DMS79 treated with DMSO at 0.1 percent for 48 hours (cell line): Measurements from ENCODE around the gene AREG.
A peak's percentile ranks its signal among the peaks of the same experiment; 100 is the strongest.

ENCODE experiments used
- DNase-seq: peaks from one replicate; lab custom pipeline; 2025; lab: John Stamatoyannopoulos, UW

Gene AREG

DNA sequence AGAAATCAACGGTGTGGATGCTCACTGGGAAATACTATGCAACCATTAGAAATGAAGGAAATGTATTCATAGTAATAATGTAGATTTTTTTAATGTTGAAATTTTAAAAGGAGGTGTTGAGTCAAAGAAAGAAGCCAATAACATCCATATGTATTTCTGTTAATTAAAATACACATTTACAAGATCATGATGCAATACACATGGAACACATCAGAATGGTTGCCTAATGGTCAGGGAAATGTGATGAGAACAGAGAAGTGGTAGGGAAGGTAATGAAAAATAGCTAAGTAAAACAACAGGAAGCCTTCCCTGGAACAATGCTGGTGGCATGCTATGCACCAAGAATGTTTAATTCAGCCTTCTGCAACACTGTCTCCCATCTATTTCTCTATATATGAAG is 18.2 kb downstream of the AREG start:
- DNase-seq: no peak

DNA sequence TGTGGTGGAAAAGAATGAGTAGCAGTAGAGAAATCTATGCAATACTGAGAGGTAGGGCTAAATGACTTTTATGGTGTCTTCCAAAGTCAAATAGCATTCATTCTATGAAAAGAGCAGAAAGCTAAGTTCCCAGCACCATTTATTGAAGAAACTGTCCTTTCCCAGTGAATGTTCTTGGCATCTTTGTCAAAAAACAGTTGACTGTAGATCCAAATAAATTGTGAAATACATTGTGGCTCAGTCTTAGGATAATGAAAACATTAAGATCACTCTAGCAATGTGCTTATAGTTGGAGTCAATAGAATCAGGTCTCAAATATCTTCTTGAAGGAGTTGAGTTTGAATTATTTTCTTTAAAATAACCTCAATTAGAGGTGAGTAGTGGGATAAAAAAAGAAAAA is 19.4 kb downstream of the AREG start:
- DNase-seq: no peak

DNA sequence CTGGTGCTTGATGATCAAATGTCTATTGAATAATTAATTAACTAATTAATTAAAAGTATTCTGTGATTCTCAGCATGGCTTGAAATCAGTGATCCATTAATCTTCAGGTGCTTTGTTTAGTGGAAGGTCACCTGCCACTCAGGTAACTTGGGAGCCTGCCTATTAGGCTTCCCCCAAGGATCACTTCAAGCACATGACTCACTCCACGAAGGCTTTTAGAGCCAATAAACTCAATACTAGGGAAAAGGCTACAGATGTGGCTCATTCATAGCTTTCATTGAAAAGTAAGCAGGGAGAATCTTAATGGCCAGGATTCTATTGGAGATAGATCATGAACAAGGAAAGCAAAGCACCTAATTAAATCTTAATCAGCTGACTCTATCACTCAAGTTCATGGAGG is 21.3 kb downstream of the AREG start:
- DNase-seq: peak; percentile 82

DNA sequence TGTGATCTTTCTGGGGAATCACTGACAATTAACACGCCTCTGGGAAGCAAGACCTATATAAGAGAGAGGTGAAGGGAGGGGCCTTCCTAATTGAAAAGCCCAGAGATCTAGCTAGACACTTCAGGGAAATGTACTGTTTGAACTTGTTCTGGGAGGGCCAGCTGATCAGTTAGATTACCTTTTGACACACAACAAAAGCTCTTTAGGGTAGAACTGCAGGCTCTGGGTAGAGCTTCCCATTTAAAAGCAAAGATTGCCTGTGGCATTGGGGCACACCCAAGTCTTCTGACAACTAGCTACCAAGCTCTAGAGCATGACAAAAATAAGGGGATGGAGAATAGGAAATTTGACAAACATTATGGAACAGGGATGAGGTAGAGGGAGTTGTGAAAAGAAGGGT is 26.3 kb downstream of the AREG start:
- DNase-seq: no peak

DNA sequence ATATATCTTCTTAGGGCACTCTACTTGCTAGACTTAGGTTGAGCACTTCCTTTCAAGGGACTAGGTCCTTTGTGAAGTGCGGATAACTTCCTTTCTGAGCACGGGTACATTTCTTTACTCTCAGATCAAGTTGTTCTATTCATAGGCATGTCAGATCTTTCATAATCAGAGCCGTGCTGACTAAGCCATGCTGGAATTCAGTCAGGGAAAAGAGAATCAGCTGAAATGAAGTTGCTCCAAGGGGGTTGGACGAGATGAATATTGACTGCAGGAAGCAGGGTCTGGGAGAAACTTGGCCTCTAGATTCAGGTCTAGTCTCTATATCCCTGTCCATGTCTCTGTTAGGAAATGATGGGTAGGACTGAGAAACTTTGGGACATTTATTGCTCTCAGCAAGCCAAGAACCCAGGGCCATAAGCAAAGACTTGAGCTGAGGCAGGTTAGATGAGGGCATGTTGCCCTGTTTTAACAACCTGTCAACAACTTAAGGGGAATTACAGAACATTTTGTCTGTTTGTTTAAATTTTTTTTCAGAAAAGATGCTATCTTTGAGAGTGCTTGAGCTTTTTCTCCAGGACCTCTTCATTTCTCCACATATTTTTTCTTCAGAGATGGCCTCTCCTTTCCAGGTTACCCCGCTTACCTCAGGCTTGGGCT is 28.3 kb downstream of the AREG start:
- DNase-seq: no peak

DNA sequence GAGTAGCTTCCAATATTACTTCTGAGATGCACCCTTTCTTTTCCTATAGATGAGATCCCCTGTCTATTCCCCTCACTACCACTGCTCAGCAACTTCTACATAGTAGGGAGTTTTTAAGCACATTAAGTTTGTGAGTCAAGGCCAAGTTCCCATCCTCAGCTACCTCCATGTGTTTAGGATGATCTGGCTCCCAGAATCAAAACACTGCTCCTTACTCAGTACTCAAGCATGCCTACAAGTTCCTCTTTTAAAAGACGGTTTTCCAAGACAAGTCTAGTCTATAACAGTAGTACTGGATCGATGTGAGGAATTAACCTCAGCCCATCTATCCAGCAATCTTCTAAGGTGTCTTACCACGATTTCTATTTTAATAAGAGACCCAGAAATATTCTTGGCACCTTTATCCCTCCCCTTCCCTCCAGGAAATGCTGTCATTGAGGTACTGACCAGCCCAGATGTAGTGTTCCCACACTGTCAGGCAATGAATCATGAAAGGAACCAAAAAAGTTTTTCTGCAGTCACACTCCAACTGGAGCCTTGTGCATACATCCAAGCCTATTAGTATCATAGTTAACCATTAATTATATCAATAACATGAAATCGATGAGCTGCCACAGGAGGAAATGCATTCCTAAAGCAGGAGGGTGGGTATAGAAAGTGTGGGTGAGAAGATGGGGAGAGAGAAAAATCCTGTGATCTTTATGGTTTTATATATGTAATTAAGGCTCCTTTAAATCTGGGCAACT is 29.6 kb downstream of the AREG start:
- DNase-seq: no peak

DNA sequence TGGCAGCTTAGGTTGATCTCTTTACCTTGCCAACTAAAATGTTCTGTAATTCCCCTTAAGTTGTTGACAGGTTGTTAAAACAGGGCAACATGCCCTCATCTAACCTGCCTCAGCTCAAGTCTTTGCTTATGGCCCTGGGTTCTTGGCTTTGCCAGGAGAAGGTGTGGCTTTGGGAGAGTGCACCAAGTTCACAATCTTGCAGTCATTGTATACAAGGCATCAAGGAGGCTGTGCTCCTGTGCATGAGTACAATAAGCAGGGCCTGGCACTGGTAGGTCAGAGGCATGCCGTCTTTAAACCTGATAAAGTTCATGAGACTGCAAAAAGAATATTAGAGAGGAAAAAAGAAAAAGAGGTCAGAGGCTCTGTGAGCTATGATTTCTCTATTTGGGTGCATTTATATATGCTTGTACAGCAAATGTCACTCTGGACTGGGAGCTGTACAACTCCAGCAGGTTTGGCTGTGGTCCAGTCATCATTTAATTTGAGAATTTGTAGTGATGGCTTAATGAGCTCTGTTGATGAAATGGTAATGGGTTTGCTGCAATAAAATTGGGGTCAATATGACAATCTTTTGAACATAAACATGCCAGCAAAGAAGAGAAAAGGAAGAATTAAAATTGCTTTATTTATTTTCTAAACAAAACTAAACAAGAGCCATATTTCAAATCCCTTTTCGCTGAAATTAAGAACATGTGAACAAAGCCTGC is 30.3 kb downstream of the AREG start:
- DNase-seq: no peak

DNA sequence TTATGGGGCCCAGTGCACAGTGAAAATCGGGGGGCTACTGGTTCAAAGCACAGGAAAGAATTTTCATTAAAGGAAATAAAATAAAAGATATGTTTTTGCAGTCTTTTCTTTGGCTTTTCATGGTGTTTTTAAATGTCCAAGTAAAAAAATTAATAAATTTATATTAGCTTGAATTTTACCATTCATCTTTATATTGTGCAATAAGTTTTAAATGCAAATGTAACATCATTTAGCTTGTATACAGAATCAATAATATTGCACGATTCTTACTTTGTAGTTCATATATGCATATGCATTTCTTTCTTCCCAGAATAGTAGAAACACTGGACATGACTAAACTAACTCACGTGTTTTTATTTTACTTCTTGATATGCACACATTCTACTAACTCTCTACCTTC is 31.0 kb downstream of the AREG start:
- no peak for DNase-seq

DNA sequence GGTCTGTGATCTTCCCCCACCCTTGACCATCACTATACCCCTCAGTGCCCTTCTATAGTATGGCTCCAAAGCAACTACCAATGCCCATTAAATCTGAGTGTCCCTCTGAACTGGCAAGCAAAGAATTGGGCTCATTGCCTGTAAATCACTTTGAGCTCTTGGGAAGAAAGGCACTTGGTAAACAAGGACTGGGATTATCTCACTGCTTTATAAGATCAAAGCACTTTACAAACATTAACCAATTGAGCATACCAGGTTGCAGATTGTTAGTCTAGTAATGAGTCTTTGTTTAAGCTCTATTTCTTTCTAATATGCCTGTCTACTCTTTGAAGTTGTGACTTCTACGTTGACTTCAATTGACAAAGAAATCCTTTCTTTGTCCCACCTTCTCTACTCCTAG is 34.1 kb downstream of the AREG start:
- no peak for DNase-seq

DNA sequence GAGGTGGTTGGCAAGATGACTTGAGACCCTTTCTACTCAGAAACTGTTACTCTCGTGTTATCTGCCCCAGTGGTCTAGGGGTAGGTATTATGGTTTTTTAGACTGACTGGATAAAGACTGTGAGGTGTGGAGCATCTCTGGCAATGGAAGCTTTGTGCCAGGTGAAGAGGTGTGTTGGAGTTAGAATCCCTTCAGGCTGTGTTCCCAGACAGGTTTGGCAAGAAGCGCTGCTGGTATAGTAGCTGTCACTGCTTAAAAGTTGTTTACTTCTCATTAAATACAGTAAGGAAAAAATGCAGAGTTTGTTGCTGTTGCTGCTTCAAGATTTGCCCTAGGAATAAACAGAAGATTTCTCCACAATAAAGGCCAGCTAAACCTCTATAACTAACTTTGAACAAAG is 35.3 kb downstream of the AREG start:
- DNase-seq: no peak

DNA sequence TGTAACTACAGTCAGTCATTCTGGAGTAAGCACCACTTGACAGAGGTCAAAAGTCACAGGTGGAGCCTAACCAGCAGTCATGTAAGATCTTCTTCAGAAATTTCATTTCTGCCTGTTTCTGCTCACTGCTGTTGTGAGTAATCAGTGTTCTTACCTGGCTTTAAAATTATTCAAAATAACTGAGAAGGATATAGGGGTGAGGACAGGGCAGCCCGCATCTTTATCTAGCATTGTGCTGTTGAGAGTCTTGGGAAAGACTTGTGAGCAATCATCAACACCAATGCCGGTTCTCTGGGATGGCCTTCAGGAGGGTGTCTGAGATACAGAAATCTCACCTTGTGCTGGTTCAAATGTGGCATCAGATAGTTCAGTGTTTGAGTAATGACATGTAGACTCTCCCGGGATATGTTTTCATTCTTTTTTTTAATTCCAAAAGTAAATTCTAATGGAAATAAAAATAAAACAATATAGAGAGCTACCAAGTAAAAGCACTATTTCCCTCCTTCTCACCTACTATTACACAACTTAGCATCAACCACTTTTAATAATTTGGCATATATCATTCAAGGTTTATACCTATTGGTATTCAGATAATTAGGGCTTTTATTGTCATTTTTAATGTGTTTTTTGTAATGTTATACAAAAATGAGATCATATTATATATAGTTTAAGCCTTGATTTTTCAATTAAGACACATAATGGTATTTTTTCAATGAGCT is 37.1 kb downstream of the AREG start:
- no peak for DNase-seq

DNA sequence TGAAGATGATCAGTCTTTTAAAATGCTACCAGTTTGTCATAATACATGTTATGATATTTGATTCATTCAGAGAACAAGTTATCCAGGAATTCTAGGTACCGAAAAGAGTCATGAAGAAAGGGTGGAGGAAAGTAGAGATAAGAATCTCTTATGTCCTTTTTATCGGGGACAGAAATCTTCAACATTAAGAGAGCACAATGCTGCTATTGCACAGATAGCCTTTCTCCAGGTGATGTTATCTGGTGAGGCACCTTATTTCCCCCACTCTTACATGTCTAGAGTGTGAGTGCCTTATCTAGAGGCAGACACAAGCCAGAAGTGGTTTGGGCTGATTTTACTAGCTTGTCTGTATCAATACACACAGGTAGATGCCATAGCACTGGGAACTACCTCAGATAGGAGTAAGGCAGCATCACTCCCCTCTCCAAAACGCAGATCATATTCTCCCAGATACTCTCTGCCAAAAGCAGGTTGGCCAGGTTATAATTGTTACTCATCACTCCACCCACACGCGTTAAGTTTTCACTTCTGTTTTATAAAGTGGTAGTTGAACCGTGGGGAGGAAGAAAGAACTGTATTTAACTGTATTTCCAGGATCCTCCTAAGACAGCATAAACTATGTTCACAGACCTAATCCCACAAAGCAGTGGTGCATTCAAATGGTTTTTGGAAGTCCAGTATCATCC is 38.4 kb downstream of the AREG start:
- no peak for DNase-seq

DNA sequence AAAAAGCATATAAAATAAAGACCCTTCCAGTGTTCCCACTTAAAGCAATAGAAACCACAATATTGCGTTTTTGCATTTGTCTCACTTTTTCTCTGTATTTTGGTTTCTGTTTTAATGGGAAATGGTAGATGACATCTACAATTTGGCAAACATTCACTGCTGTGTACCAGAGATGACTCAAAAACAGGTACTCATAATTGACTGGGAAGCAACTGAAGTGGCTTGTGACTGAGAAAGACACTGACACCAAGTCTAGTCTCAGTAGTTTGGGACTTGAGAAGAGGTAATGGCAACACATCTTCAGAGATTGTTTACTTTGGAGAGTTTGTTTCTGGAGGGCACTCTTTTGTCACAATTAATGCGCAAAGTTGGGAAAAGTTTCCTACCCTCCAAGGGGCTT is 42.0 kb downstream of the AREG start:
- DNase-seq: no peak

DNA sequence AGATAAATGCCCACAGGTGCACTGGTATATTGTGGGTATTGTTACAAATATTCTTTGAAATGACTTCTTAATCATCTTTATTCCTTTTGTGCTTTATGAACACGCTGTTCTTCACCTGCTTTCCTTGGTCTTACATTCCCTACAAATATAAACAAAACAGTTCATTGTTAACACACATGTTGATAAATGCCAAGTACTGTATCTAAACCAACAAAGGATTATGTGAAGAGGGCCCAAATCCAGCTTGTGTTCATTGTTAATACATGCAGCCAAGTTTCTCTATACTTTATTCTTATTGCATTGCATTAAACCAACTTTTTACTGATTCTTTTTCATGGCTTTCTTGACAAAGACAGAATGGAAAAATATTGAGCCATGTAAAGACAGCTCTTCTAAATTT is 42.8 kb downstream of the AREG start:
- DNase-seq: peak; percentile 27

DNA sequence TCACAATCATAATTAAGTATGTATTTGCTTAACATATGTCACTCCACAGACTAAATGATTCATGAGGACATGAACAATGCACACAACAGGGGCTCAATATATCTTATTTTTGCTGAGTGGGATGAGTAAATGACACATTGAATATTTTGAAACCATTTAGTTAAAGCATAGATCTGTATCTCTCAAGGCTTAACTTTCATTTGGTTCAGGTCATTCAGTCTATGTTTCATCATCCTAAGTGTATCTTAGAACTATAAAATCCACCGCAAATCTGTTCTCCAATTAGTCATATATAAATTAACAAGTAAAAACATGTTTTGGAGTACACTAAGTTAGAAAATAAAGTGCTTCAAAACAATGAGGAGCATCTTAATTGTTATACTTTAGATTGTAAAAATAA is 45.8 kb downstream of the AREG start:
- DNase-seq: no peak

DNA sequence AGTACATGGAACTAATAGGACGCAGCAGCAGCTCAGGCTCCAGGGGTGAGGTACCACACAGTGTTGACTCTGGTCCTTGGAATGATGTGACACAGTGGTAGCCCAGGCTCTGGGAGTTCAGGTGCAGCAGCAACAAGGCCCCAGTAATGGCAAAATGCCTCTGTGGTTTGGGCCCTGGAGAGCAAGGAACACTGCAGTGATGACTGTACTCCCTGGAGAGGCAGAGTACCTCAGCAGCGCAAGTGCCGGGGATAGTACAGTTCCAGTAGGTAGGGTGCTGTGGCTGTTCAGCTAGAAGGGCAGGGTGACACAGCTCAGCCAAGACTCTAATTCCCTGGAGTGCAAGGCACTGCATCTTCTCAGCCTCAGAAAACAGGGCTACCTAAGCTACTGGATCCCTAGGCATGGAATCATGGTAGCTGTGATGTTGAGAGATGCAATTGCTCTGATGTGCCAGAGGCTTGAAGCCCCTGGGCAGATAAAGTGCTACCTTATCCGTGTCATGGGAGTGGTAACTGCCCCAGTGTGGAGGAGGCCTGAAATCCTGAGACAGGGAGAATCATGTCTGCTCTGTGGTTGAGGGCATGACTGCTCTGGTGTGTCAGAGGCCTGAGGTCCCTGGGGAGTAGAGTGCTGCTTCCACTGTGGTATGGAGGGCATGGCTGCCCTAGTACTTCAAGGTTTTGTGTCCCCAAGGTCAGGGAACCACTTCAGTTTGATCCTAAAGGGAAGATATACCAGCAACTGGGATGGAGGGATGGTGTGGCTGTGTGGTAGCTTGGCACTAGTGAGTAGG is 55.2 kb downstream of the AREG start:
- DNase-seq: no peak

DNA sequence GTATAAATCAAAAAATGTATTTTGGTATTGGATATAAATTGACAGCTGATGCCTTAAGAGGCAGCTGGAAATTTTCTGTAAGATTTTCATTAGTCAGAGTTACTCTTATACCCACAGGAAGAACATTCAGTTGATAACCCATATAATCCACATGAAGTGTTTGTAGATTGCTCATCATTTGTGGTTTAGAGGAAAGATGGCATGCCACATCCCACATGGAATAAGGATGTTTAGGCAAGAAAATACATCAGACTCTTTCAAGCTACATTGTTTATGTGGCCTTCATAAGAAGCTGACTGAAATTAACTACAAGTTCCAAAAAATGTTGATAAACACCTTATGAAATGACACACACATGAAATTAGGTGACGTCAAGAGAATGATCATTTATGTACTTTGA is 56.6 kb downstream of the AREG start:
- DNase-seq: no peak

DNA sequence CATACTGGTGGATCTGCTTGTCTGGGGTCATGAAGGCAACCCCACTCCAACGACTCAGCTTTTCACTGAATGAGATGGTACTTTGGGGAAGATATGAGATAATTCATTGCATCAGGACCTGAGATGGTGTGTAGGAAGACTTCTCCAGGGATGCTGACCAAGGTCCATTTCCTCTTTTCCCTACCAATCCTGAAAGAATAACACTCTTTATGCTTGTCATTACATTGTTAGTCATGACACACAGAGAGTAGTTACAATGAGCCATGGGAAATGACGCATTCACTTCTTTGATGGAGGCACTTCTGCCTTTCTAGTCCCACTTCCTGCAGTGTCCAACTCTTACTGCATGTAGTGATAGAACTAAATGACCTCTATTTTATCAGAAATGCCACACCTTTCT is 58.6 kb downstream of the AREG start:
- DNase-seq: no peak

DNA sequence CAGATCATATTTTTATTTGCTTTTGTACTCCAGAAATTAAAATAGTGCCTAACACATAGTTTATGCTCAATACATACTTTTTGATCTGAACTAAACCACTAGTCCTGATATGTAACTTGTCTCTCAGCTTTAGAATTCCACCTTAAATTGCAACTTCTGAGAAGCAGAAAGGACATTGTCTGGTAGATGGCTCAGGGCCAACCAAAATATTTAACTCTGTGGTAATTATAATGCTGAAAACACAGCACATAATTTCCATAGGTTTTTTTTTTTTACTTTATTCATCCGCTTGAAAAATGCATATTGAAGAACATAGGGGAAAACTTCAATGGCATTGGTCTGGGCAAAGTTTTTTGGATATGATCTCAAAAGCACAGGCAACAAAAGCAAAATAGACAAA is 59.3 kb downstream of the AREG start:
- DNase-seq: no peak
